AG04450 (cell line): Measurements from ENCODE around the gene PRPF8. TPM values are rescaled to one million over a fixed set of nuclear protein-coding genes. Genes with fewer than 3 reads are reported as not detected.
A peak's percentile ranks its signal among the peaks of the same experiment; 100 is the strongest.

ENCODE experiments used
- CTCF ChIA-PET: fragments of 300-600, 350-600 bp; formaldehyde crosslinking; extraction: SDS; loops from one replicate; lab custom pipeline; 2022; ENCODE audit warnings: antibody characterized with exemption, inconsistent platforms; lab: Charles Lee
- POLR2A ChIA-PET: fragments of 350-600 bp; formaldehyde crosslinking; extraction: SDS; loops from one replicate; lab custom pipeline; 2021; ENCODE audit warnings: antibody characterized with exemption, inconsistent platforms; lab: Yijun Ruan, JAX
- DNase-seq: peaks from one replicate; pipeline ENCODE4 v3.0.0-alpha.2; 2011; ENCODE audit warnings: low read depth, low spot score
- H3K27ac ChIP-seq: one replicate; pipeline ENCODE4 v1.5.1; 2012; ENCODE audit warnings: low read depth, low read length, control low read depth
- H3K27me3 ChIP-seq: one replicate; pipeline ENCODE4 v1.6.0; 2012; ENCODE audit warnings: low read length; ENCODE audit not compliant: control insufficient read depth, insufficient read depth
- H3K4me3 ChIP-seq: 2 replicates; pipeline ENCODE4 v1.5.1; 2011; ENCODE audit warnings: mild to moderate bottlenecking, low read depth, low read length, control low read depth
- H3K9me3 ChIP-seq: 2 replicates; pipeline ENCODE4 v1.5.1; 2012; ENCODE audit warnings: low read length; ENCODE audit not compliant: control insufficient read depth, insufficient read depth
- polyA plus RNA-seq: library from polyadenylated mRNA; depleted of rRNA; stranded (reverse); fragments of >200 nt; gene quantifications from 2 replicates; pipeline ENCODE4 v1.2.3, GENCODE V29; 2011
- TF ChIP-seq, protein P1 (sequence below): IDR thresholded peaks from 2 replicates; pipeline ENCODE4 v1.5.1; 2011; ENCODE audit warnings: low read depth, low read length, control low read depth, inconsistent platforms

Gene PRPF8
- polyA plus RNA-seq, 1 experiment = 126 TPM

GRCh38 chr17:1617620-1618174, 67.0 kb downstream of the PRPF8 start:
- TF ChIP-seq, protein P1, sequence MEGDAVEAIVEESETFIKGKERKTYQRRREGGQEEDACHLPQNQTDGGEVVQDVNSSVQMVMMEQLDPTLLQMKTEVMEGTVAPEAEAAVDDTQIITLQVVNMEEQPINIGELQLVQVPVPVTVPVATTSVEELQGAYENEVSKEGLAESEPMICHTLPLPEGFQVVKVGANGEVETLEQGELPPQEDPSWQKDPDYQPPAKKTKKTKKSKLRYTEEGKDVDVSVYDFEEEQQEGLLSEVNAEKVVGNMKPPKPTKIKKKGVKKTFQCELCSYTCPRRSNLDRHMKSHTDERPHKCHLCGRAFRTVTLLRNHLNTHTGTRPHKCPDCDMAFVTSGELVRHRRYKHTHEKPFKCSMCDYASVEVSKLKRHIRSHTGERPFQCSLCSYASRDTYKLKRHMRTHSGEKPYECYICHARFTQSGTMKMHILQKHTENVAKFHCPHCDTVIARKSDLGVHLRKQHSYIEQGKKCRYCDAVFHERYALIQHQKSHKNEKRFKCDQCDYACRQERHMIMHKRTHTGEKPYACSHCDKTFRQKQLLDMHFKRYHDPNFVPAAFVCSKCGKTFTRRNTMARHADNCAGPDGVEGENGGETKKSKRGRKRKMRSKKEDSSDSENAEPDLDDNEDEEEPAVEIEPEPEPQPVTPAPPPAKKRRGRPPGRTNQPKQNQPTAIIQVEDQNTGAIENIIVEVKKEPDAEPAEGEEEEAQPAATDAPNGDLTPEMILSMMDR = no peak
- Histone ChIP-seq H3K27ac (peak overlapping the region; percentile 47), H3K27me3 (no peaks in the 10 kb centered on the region), H3K9me3 (no peaks in the 10 kb centered on the region; the same call in 1 of the 2 replicates), H3K4me3 (no peak overlapping the region)
- CTCF ChIA-PET = interaction anchor here (1.5 to 1.8 kb wide), 3 partner anchors 12 to 43 kb away, joined by 3 to 4 read pairs (median 4); partner anchors contain the start of gene RILP
- POLR2A ChIA-PET = no interaction called here
- no peak for DNase-seq

- POLR2A ChIA-PET = no interaction called here
- no peak overlapping the region for H3K4me3 ChIP-seq
- TF ChIP-seq, protein P1 = no peak
- H3K27ac ChIP-seq = no peak overlapping the region
- no peaks in the 10 kb centered on the region for H3K27me3 ChIP-seq
- CTCF ChIA-PET = interaction anchor here (0.8 kb wide), 1 partner anchor 358 kb away, joined by 3 read pairs; no protein-coding TSS in a partner anchor
- H3K9me3 ChIP-seq = no peaks in the 10 kb centered on the region; the same call in 1 of the 2 replicates
- DNase-seq = no peak
These were observed 68.6 kb downstream of the PRPF8 start for GRCh38 chr17:1616101-1616500.

DNA sequence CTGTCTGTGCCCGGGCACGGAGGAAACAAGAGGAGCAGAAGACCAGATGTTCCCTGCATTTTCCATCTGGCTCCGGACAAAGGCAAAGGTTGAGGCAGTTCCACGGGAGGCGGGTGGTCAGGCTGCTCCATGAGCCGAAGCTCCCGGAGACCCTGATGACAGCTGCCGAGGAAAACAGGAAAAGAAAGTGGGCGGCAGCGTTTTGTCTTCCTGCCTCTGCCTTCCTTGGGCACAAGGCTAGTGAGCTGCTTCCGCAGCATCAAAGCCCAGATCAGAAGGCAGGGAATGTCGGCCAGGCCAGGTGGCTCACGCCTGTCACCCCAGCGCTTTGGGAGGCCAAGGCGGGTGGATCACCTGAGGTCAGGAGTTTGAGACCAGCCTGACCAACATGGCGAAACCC, 72.3 kb downstream of the PRPF8 start:
- ChIA-PET CTCF (interaction anchor here (1.5 kb wide), 1 partner anchor 39 kb away, joined by 4 read pairs; no protein-coding TSS in a partner anchor), POLR2A (no interaction called here)
- Histone ChIP-seq H3K4me3 (no peak overlapping the region), H3K27ac (no peak overlapping the region), H3K9me3 (no peaks in the 10 kb centered on the region; the same call in 1 of the 2 replicates), H3K27me3 (no peaks in the 10 kb centered on the region)
- TF ChIP-seq, protein P1 = no peak
- no peak for DNase-seq

DNA sequence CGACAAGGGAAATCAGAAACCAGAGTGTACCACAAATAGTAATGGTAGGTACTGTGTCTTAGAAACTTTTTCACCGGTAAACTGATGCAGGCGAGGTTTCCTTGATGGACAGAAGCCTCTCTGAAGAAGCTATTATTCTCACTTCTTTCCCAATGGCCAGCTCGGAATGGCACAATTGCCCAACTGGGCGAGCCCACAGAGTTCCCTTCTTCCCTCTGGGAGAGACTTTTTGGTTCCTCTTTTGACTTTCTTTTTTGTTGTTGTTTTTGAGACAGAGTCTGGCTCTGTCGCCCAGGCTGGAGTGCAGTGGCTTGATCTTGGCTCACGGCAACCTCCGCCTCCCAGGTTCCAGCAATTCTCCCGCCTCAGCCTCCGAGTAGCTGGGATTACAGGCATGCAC, 73.0 kb downstream of the PRPF8 start:
- ChIA-PET POLR2A (no interaction called here), CTCF (no interaction called here)
- DNase-seq = no peak
- TF ChIP-seq, protein P1 = no peak
- Histone ChIP-seq H3K4me3 (no peak overlapping the region), H3K27me3 (no peaks in the 10 kb centered on the region), H3K9me3 (no peaks in the 10 kb centered on the region; the same call in 1 of the 2 replicates), H3K27ac (no peak overlapping the region)

DNA sequence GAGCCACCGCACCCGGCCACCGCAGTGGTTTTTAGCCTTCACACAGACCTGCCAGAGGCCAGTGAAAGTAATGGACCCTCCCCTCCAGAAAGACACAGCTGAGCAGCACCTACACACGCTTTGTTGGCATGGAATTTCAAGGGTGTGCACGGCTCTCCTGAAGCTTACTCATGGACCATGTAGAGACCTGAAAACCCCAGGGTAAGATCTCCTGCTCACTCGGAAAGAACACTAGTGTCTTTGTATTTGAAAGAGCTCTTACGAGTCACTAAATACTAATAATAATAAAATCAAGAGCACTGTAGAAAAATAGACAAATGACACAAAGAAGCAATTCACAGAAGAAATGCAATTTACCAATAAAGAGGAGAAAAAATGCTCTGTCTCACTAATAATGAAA, 76.0 kb downstream of the PRPF8 start:
- no peaks in the 10 kb centered on the region for H3K27me3 ChIP-seq
- ChIA-PET CTCF (interaction anchor here (0.5 to 1.0 kb wide), 3 partner anchors 22 to 60 kb away, joined by 4 to 5 read pairs (median 5); no protein-coding TSS in a partner anchor), POLR2A (no interaction called here)
- no peak overlapping the region for H3K27ac ChIP-seq
- H3K4me3 ChIP-seq = no peak overlapping the region
- DNase-seq = no peak
- TF ChIP-seq, protein P1 = no peak
- no peaks in the 10 kb centered on the region; the same call in 1 of the 2 replicates for H3K9me3 ChIP-seq
